ENCODE results near the gene SLC51A. TPM values are rescaled to one million over a fixed set of nuclear protein-coding genes. Genes with fewer than 3 reads are reported as not detected.

SLC51A gene
- total and polyA plus RNA-seq, 2 donors (not counting 1 experiment from before 2014, with no cell fraction given) = not detected

GRCh38 chr3:196177967-196178366 lies 38.4 kb upstream of the SLC51A start:
- no peak overlapping the region for H3K4me3 ChIP-seq (replicated peaks in 1 of 4; ENCODE audit: control extremely low read depth in 1 of 4, insufficient read depth in 1 of 4, low read depth in 3 of 4, low read length in 4 of 4)

DNA sequence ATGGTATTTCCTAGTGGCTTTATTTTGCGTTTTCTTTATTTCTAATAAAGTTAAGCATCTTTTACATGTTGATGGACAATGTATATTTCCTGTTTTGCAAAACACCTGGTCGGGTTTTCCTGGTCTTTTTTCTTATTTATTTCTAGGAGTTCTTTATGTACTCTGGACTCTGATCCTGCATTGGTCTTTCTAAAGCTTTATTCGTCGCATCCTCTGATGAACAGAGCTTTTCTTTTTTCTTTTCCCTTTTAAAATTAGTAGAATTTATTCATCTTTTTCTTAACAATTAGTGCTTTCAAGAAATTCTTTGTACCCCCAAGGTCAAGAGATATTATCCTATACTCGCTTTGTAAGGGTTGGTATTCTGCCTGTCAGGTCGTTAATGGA lies 37.3 kb upstream of the SLC51A start:
- Histone ChIP-seq H3K36me3 (ENCODE audit: control insufficient read depth, insufficient read depth, low read length) (no peaks in the 10 kb centered on the region), H3K9ac (ENCODE audit: insufficient read depth, low read length) (no peak overlapping the region), H4K20me1 (ENCODE audit: control insufficient read depth, extremely low read depth, insufficient read depth, low read length) (no peaks in the 10 kb centered on the region), H3K27me3 (ENCODE audit: control insufficient read depth, insufficient read depth, low read length) (no peaks in the 10 kb centered on the region), H3K9me3 (ENCODE audit: control insufficient read depth, insufficient read depth, low read depth, low read length) (no peaks in the 10 kb centered on the region), H2AFZ (ENCODE audit: low read length) (no peak overlapping the region), H3K79me2 (ENCODE audit: control insufficient read depth, insufficient read depth, low read length) (no peaks in the 10 kb centered on the region), H3K4me1 (ENCODE audit: control insufficient read depth, extremely low read depth, insufficient read depth, low read length) (no peaks in the 10 kb centered on the region), H3K4me3 (replicated peaks in 1 of 4; ENCODE audit: control extremely low read depth in 1 of 4, insufficient read depth in 1 of 4, low read depth in 3 of 4, low read length in 4 of 4) (no peak overlapping the region), H3K4me2 (ENCODE audit: extremely low read depth, insufficient read depth, low read length) (no peak overlapping the region), H3K27ac (ENCODE audit: insufficient read depth, low read length) (no peak overlapping the region)
- TF ChIP-seq CTCF (conservative IDR thresholded peaks at IDR 0.05 in 1 of 2, IDR thresholded peaks at IDR 0.05 in 1 of 2; ENCODE audit: low read depth in 1 of 2, low read length in 2 of 2) = no peak
- TF ChIP-seq EZH2 (IDR thresholded peaks at IDR 0.05; ENCODE audit: low read length, missing control alignments) = no peak
- no peak for DNase-seq (ENCODE audit: low read depth in 2 of 2)

More at GRCh38 chr3:196177967-196178366, 38.4 kb upstream of the SLC51A start:
- Histone ChIP-seq H3K9me3 (ENCODE audit: control insufficient read depth, insufficient read depth, low read depth, low read length) (no peaks in the 10 kb centered on the region), H3K79me2 (ENCODE audit: control insufficient read depth, insufficient read depth, low read length) (no peaks in the 10 kb centered on the region), H3K4me2 (ENCODE audit: extremely low read depth, insufficient read depth, low read length) (no peak overlapping the region), H3K27ac (ENCODE audit: insufficient read depth, low read length) (no peak overlapping the region), H3K27me3 (ENCODE audit: control insufficient read depth, insufficient read depth, low read length) (no peaks in the 10 kb centered on the region), H4K20me1 (ENCODE audit: control insufficient read depth, extremely low read depth, insufficient read depth, low read length) (no peaks in the 10 kb centered on the region), H3K9ac (ENCODE audit: insufficient read depth, low read length) (no peak overlapping the region), H3K36me3 (ENCODE audit: control insufficient read depth, insufficient read depth, low read length) (no peaks in the 10 kb centered on the region), H3K4me1 (ENCODE audit: control insufficient read depth, extremely low read depth, insufficient read depth, low read length) (no peaks in the 10 kb centered on the region), H2AFZ (ENCODE audit: low read length) (no peak overlapping the region)
- DNase-seq (ENCODE audit: low read depth in 2 of 2) = no peak
- TF ChIP-seq CTCF (conservative IDR thresholded peaks at IDR 0.05 in 1 of 2, IDR thresholded peaks at IDR 0.05 in 1 of 2; ENCODE audit: low read depth in 1 of 2, low read length in 2 of 2) (no peak), EZH2 (IDR thresholded peaks at IDR 0.05; ENCODE audit: low read length, missing control alignments) (no peak)

DNA sequence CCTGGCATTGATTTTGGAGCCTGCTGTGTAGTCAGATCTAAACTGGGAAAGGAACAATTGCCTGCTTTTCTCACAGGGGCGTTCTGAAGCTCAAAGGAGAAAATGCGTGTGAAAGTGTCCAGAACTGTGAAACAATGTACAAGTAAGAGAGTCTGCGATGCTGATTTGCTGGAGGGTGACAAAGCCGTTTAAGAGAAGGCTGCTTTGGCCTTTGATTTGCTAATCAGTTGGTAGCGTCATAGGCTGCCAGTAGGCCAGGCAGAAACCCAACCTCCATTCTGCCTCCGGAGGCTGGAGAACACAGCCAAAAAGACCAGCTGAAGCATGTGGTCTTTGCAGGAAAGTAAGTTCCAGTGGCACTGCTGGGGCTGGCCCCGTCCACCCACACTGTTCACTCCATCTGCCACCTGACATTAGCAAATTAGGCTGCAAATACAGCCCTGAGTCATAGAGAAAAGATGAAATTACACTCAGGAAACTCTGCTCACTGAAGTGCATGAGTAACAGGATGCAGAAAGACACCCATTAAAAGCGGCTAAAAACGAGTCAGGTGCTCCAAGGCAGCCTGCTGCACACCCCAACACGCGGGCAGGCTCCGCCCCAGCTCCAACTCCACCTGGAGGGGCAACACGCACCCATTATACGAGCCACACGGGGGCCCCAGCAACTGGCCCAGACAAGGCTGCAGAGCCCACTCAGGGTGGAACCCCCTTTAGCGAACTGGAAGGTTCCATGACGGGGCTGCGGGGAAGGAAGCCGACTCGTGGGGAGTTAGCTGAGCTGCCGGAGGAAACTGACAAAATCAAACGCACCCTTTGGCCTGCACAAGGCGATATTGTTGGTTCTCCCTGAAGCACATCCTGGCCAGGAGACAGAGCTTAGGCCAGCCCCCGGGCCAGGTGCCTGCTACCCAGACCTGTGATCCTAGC lies 36.7 kb upstream of the SLC51A start:
- no peak overlapping the region for H3K4me3 ChIP-seq (replicated peaks in 1 of 4; ENCODE audit: control extremely low read depth in 1 of 4, insufficient read depth in 1 of 4, low read depth in 3 of 4, low read length in 4 of 4)
- H3K79me2 ChIP-seq (ENCODE audit: control insufficient read depth, insufficient read depth, low read length) = no peaks in the 10 kb centered on the region
- no peak overlapping the region for H3K27ac ChIP-seq (ENCODE audit: insufficient read depth, low read length)
- no peaks in the 10 kb centered on the region for H3K4me1 ChIP-seq (ENCODE audit: control insufficient read depth, extremely low read depth, insufficient read depth, low read length)
- no peaks in the 10 kb centered on the region for H3K36me3 ChIP-seq (ENCODE audit: control insufficient read depth, insufficient read depth, low read length)
- no peaks in the 10 kb centered on the region for H3K27me3 ChIP-seq (ENCODE audit: control insufficient read depth, insufficient read depth, low read length)
- H3K9me3 ChIP-seq (ENCODE audit: control insufficient read depth, insufficient read depth, low read depth, low read length) = no peaks in the 10 kb centered on the region
- H3K4me2 ChIP-seq (ENCODE audit: extremely low read depth, insufficient read depth, low read length) = no peak overlapping the region
- H2AFZ ChIP-seq (ENCODE audit: low read length) = no peak overlapping the region
- H3K9ac ChIP-seq (ENCODE audit: insufficient read depth, low read length) = no peak overlapping the region
- H4K20me1 ChIP-seq (ENCODE audit: control insufficient read depth, extremely low read depth, insufficient read depth, low read length) = no peaks in the 10 kb centered on the region
- no peak for TF ChIP-seq CTCF (conservative IDR thresholded peaks at IDR 0.05 in 1 of 2, IDR thresholded peaks at IDR 0.05 in 1 of 2; ENCODE audit: low read depth in 1 of 2, low read length in 2 of 2)
- TF ChIP-seq EZH2 (IDR thresholded peaks at IDR 0.05; ENCODE audit: low read length, missing control alignments) = no peak
- DNase-seq (ENCODE audit: low read depth in 2 of 2) = peak; percentile 58 to 95
